ENCODE data around the gene SUV39H2.
"Not testable (repeated sequence)": the region's sequence is repeated elsewhere in the genome, so short reads cannot be mapped to it uniquely, and the experiment has no call there.

SUV39H2 gene

DNA sequence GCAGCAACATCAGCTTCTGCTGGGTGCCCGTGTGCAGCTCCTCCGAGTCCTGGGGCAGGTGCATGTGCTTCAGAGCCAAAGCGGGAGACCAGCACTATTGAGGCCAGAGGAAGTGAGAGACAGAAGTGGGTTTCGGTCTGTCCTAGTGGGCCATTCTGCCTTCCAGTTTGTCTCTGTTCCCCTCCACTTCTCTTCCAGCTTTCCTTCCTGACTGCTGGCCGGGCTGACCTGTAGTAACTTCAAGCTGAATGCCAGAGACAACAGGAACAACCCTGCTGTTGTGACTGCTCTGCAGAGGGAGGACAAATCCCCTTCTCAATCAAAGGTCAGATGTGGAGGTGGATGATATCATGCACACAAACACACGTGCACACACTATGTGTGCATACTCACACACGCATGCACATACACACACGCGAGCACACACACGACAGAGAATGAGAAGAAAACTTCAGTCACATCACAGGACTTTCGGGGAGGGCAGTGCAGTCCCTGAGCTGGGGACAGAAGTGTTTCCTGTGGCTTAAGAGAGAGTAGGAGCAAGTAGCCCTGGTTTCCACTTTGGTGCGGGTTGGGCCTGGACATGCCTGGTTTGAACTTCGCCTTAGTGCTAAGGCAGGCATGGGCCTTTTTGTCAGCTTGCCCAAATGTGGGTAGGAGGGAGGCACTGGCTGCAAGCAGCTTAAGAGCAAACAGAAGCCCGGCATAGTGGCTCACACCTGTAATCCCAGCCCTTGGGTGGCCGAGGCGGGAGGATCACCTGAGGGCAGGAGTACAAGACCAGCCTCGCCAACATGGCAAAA, 63.7 kb downstream of the SUV39H2 start:
- not testable (repeated sequence) for DNase-seq

DNA sequence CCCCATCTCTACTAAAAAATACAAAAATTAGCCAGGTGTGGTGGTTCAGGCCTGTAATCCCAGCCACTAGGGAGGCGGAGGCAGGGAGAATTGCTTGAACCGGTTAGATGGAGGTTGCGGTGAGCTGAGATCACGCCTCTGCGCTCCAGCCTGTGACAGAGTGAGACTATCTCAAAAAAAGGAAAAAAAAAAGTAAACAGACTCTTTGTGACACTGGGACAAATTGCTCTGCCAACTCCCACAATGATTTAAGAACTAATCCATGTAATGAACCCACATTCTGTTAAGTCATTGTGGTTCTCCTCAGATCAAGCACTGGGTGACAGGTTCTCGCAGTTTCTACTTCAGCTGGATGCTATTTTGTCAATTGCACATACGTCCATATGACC, 64.3 kb downstream of the SUV39H2 start:
- DNase-seq = not testable (repeated sequence)

DNA sequence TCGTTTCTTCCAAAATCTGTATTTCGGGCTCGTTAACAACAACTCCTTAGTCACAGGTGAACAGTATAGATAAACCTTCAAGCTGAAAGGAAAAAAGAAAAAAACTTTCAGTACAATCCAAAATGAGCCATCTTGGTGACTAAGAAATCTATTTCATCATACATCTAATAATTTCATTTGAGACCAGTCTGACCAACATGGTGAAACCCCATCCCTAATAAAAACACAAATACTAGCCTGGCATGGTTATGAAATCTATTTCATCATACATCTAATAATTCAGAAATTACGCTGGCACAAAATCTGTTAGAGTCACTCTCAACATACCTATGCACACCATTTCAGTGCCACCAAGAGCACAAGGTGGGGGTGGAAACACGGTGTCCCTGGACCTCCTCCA, 66.4 kb downstream of the SUV39H2 start:
- DNase-seq = no peak

DNA sequence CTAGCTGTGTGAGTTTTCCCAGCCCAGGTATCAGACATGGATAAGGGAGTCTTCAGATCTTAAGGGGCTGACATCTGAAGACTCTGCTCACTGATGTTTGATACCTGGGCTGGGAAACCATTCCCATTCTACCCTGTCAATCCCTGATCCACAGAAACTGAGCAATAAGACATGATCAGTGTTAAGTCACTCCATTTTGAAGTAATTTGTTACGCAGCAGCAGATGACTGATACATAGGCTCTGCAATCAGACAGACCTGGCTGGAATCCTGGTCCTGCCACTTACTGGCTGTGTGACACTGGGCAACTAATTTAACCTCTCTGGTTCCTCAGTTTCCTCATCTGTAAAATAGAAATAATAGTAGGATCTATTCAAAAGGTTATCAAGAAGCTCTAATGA, 68.6 kb downstream of the SUV39H2 start:
- no peak for DNase-seq

DNA sequence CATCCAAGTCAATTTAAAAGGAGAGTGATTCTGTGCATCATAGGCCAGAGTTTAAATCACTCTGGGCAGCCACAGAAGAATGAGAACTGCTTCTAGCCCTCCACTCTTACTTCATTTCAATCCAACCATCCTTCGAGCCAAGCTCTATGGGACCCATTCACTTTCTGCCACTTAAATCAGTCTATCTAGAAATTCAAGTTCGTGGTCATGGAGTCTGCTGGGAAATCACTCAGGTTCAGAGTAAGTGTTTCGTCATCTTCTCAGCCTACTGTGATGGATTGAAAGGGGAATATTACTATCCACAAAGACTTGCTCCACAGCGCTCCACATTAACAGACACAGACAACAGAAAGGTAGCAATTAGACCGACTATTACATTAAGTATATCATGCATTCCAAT, 70.6 kb downstream of the SUV39H2 start:
- DNase-seq = no peak

DNA sequence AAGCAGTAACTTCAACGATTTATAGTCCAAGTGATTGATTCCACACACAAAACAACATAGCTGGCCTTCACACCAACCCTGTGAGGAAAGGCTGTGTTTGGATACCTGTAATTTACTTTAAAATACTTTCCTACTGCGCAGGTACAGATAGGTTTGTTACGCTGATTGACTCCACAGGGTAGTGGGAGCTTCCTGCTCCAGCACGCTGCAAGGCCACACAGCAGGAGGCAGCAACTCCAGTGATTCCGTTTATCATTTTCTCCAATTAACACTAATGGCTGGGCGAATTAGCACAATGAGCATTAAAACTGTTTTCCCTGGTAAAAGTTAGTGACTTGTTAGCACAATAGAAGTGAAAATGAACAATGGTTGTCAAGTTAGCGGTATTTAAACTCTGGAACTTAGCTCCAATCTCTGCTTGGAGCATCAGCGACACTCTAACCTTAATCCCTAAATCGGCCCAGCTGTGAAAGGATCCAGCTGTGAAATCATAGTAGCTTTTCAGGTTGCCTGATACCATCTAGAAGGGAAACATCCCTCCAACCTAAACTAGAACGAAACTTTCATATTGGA, 74.3 kb downstream of the SUV39H2 start:
- no peak for DNase-seq

DNA sequence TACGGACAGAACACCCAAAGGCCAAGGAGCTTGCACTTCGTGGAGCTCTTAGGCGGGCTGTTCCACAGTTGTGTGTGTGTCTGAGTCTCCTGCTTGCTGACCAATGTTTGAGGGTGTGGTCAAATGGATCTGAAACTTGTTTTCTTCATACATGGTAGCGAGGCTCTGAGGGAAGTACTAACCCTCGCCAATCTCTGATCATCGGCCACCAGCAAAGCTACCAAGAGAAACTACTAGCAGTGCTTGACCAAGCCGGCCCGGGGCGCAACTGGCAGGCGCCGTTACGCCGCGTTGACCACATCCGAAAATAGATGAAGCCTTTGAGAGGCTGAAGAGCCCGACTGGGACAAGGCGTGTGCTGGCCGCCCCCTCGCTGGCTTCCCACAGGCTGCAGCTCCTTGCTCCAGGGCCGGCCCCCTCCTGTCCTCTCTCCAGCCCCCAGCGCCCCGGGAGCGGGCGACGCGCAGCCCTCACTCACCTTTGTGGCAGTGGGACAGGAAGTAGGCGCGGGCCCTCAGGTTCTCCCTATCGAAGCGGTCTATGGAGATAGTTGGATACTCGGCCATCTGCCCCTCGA, 74.8 kb downstream of the SUV39H2 start:
- DNase-seq = peak; percentile 41
